Measurements from ENCODE around the gene ZFYVE26. TPM values are rescaled to one million over a fixed set of nuclear protein-coding genes. Genes with fewer than 3 reads are reported as not detected.
"Not testable (repeated sequence)": the region's sequence is repeated elsewhere in the genome, so short reads cannot be mapped to it uniquely, and the experiment has no call there.

The ZFYVE26 gene
- total RNA-seq, 2 experiments from 2014 or later = 11.7 to 12.1 TPM

GRCh38 chr14:67717048-67717447, 99.3 kb downstream of the ZFYVE26 start:
- Mint-ChIP-seq H3K27ac (no peak overlapping the region), H3K9me3 (no peaks in the 10 kb centered on the region), H3K4me1 (ENCODE audit: low read depth) (no peaks in the 10 kb centered on the region), H3K36me3 (ENCODE audit: low read depth) (no peaks in the 10 kb centered on the region), H3K27me3 (ENCODE audit: low read depth) (peaks cover 6% of the 10 kb centered on the region), H3K4me3 (no peak overlapping the region)
- CTCF ChIA-PET = no interaction called here
- no peak for DNase-seq
- intact Hi-C loops (cut with micrococcal nuclease) = no loop called here

- Mint-ChIP-seq H3K4me1 (ENCODE audit: low read depth) (no peaks in the 10 kb centered on the region), H3K27ac (no peak overlapping the region), H3K4me3 (no peak overlapping the region), H3K36me3 (ENCODE audit: low read depth) (peaks cover 5% of the 10 kb centered on the region), H3K27me3 (ENCODE audit: low read depth) (no peaks in the 10 kb centered on the region), H3K9me3 (peaks cover 14% of the 10 kb centered on the region)
- CTCF ChIA-PET = interaction anchor here (0.9 to 1.9 kb wide), 2 partner anchors 184 to 283 kb away, joined by 3 to 6 read pairs; no protein-coding TSS in a partner anchor
- intact Hi-C loops (cut with micrococcal nuclease) = no loop called here
- no peak for DNase-seq
These were observed 106.2 kb downstream of the ZFYVE26 start for GRCh38 chr14:67710209-67710608.

- H3K4me1 Mint-ChIP-seq (ENCODE audit: low read depth); H3K27ac Mint-ChIP-seq; DNase-seq; H3K4me3 Mint-ChIP-seq; H3K27me3 Mint-ChIP-seq (ENCODE audit: low read depth); H3K36me3 Mint-ChIP-seq (ENCODE audit: low read depth); intact Hi-C loops (cut with micrococcal nuclease): not testable (repeated sequence)
- CTCF ChIA-PET = interaction anchor here (0.9 to 1.9 kb wide), 2 partner anchors 184 to 282 kb away, joined by 3 to 6 read pairs; no protein-coding TSS in a partner anchor
- H3K9me3 Mint-ChIP-seq = peaks cover 14% of the 10 kb centered on the region
These were observed 106.6 kb downstream of the ZFYVE26 start for GRCh38 chr14:67709796-67710195.

- H3K27me3 Mint-ChIP-seq (ENCODE audit: low read depth); intact Hi-C loops (cut with micrococcal nuclease); H3K4me3 Mint-ChIP-seq; H3K4me1 Mint-ChIP-seq (ENCODE audit: low read depth); H3K36me3 Mint-ChIP-seq (ENCODE audit: low read depth); DNase-seq; CTCF ChIA-PET; H3K27ac Mint-ChIP-seq: not testable (repeated sequence)
- H3K9me3 Mint-ChIP-seq = peaks cover 14% of the 10 kb centered on the region
These were observed 107.0 kb downstream of the ZFYVE26 start for GRCh38 chr14:67709346-67709745.

- DNase-seq = no peak
- H3K27ac Mint-ChIP-seq = no peak overlapping the region
- H3K27me3 Mint-ChIP-seq (ENCODE audit: low read depth) = no peaks in the 10 kb centered on the region
- H3K9me3 Mint-ChIP-seq = peaks cover 12% of the 10 kb centered on the region
- intact Hi-C loops (cut with micrococcal nuclease) = no loop called here
- no peak overlapping the region for H3K4me3 Mint-ChIP-seq
- no peaks in the 10 kb centered on the region for H3K4me1 Mint-ChIP-seq (ENCODE audit: low read depth)
- CTCF ChIA-PET = interaction anchor here (0.6 to 6.4 kb wide), 25 partner anchors 8 to 1346 kb away, joined by 3 to 134 read pairs (median 7); partner anchors contain the start of genes ARG2, PIGH and RDH11
- H3K36me3 Mint-ChIP-seq (ENCODE audit: low read depth) = peaks cover 2% of the 10 kb centered on the region
These were observed 111.2 kb downstream of the ZFYVE26 start for GRCh38 chr14:67705211-67705610.

- no peak overlapping the region for H3K4me3 Mint-ChIP-seq
- DNase-seq = peak; percentile 59
- no peak overlapping the region for H3K27ac Mint-ChIP-seq
- H3K4me1 Mint-ChIP-seq (ENCODE audit: low read depth) = no peaks in the 10 kb centered on the region
- H3K9me3 Mint-ChIP-seq = peaks cover 7% of the 10 kb centered on the region
- H3K36me3 Mint-ChIP-seq (ENCODE audit: low read depth) = no peaks in the 10 kb centered on the region
- CTCF ChIA-PET = interaction anchor here (0.6 to 6.4 kb wide), 52 partner anchors 9 to 1345 kb away, joined by 3 to 134 read pairs (median 5); partner anchors contain the start of genes ARG2, PIGH and RDH11
- H3K27me3 Mint-ChIP-seq (ENCODE audit: low read depth) = no peaks in the 10 kb centered on the region
- intact Hi-C loops (cut with micrococcal nuclease) = loop anchor here (1.0 kb wide), 5 partner anchors 37 to 277 kb away; partner anchors contain the start of gene ARG2
These were observed 111.8 kb downstream of the ZFYVE26 start for GRCh38 chr14:67704484-67705089.

GRCh38 chr14:67703997-67704396, 112.4 kb downstream of the ZFYVE26 start:
- DNase-seq = no peak
- Mint-ChIP-seq H3K27me3 (ENCODE audit: low read depth) (no peaks in the 10 kb centered on the region), H3K4me1 (ENCODE audit: low read depth) (no peaks in the 10 kb centered on the region), H3K9me3 (peaks cover 3% of the 10 kb centered on the region), H3K36me3 (ENCODE audit: low read depth) (no peaks in the 10 kb centered on the region), H3K27ac (no peak overlapping the region), H3K4me3 (no peak overlapping the region)
- CTCF ChIA-PET = interaction anchor here (0.6 to 6.4 kb wide), 49 partner anchors 9 to 1344 kb away, joined by 3 to 134 read pairs (median 5); partner anchors contain the start of genes ARG2, PIGH and RDH11
- intact Hi-C loops (cut with micrococcal nuclease) = loop anchor here (1.0 kb wide), 5 partner anchors 37 to 277 kb away; partner anchors contain the start of gene ARG2

GRCh38 chr14:67701492-67701891, 114.9 kb downstream of the ZFYVE26 start, which contains the start of gene RDH12:
Gene RDH12, plus strand, starts transcription at chr14:67701886. Its CDS starts 20,757 bp downstream, at chr14:67722643.
- H3K4me1 Mint-ChIP-seq (ENCODE audit: low read depth); DNase-seq; H3K9me3 Mint-ChIP-seq; H3K36me3 Mint-ChIP-seq (ENCODE audit: low read depth); H3K4me3 Mint-ChIP-seq; H3K27ac Mint-ChIP-seq; intact Hi-C loops (cut with micrococcal nuclease); H3K27me3 Mint-ChIP-seq (ENCODE audit: low read depth): not testable (repeated sequence)
- CTCF ChIA-PET = interaction anchor here (0.8 to 6.3 kb wide), 6 partner anchors 11 to 188 kb away, joined by 3 to 90 read pairs (median 6); partner anchors contain the start of gene ARG2

GRCh38 chr14:67698179-67698578, 118.2 kb downstream of the ZFYVE26 start:
- no peaks in the 10 kb centered on the region for H3K36me3 Mint-ChIP-seq (ENCODE audit: low read depth)
- intact Hi-C loops (cut with micrococcal nuclease) = loop anchor here (5.0 kb wide), 2 partner anchors 456 to 1191 kb away; partner anchors contain the start of genes GPHN and PALS1
- H3K4me3 Mint-ChIP-seq = no peak overlapping the region
- H3K27me3 Mint-ChIP-seq (ENCODE audit: low read depth) = no peaks in the 10 kb centered on the region
- CTCF ChIA-PET = interaction anchor here (0.7 to 2.0 kb wide), 3 partner anchors 84 to 171 kb away, joined by 3 to 6 read pairs (median 4); partner anchors contain the start of gene PIGH
- H3K9me3 Mint-ChIP-seq = no peaks in the 10 kb centered on the region
- no peak for DNase-seq
- peaks cover 14% of the 10 kb centered on the region for H3K4me1 Mint-ChIP-seq (ENCODE audit: low read depth)
- no peak overlapping the region for H3K27ac Mint-ChIP-seq

- Mint-ChIP-seq H3K4me3 (no peak overlapping the region), H3K36me3 (ENCODE audit: low read depth) (peaks cover 5% of the 10 kb centered on the region), H3K27me3 (ENCODE audit: low read depth) (no peaks in the 10 kb centered on the region), H3K27ac (no peak overlapping the region), H3K9me3 (no peaks in the 10 kb centered on the region), H3K4me1 (ENCODE audit: low read depth) (peaks cover 22% of the 10 kb centered on the region)
- no peak for DNase-seq
- intact Hi-C loops (cut with micrococcal nuclease) = loop anchor here (5.0 kb wide), 2 partner anchors 455 to 1190 kb away; partner anchors contain the start of genes GPHN and PALS1
- CTCF ChIA-PET = no interaction called here
These were observed 119.4 kb downstream of the ZFYVE26 start for GRCh38 chr14:67697006-67697405.
